Sigmoid colon (tissue), 7 donors: ENCODE data around the gene VDAC1. TPM values are rescaled to one million over a fixed set of nuclear protein-coding genes. Genes with fewer than 3 reads are reported as not detected.

ENCODE experiments used
- DNase-seq: peaks from one replicate; pipeline ENCODE4 v3.0.0-alpha.2; 2019
- H3K27ac ChIP-seq, 4 donors: fragments of 200-600 bp; sonication (generic); one replicate each; pipeline ENCODE4 v1.5.1; 2016 to 2019; ENCODE audit warnings: mild to moderate bottlenecking in 1 of 4
- H3K27me3 ChIP-seq, 3 donors: fragments of 200-600 bp; sonication (generic); one replicate each; pipeline ENCODE4 v1.5.1; 2019; ENCODE audit warnings: mild to moderate bottlenecking in 1 of 3
- H3K36me3 ChIP-seq, 4 donors: fragments of 200-600 bp; sonication (generic); one replicate each; pipeline ENCODE4 v1.5.1; 2016 to 2019
- H3K4me1 ChIP-seq, 4 donors: fragments of 200-600 bp; sonication (generic); one replicate each; pipeline ENCODE4 v1.5.1; 2017 to 2019
- H3K4me3 ChIP-seq, 4 donors: fragments of 200-600 bp; sonication (generic); one replicate each; pipeline ENCODE4 v1.5.1; 2017 to 2019; ENCODE audit warnings: mild to moderate bottlenecking in 2 of 4, moderate library complexity in 1 of 4
- H3K9me3 ChIP-seq, 4 donors: fragments of 200-600 bp in 3 of 4; sonication (generic) in 3 of 4; one replicate each; pipeline versions ENCODE4 v1.5.1 to v1.6.1; 2013 to 2019
- EP300 ChIP-seq, 4 donors: sonication (generic); formaldehyde crosslinking; IDR thresholded peaks; one replicate each; pipeline ENCODE4 v1.6.1; 2017; ENCODE audit warnings: antibody characterized with exemption in 4 of 4
- POLR2A ChIP-seq, 2 donors: fragments of 450-650 bp; IDR thresholded peaks; one replicate each; pipeline ENCODE4 v1.6.1; 2016; ENCODE audit warnings: antibody characterized with exemption in 2 of 2, mild to moderate bottlenecking in 2 of 2, moderate library complexity in 2 of 2
- POLR2AphosphoS5 ChIP-seq, 4 donors: sonication (generic); formaldehyde crosslinking; IDR thresholded peaks; one replicate each; pipeline ENCODE4 v1.6.1; 2017; ENCODE audit warnings: antibody characterized with exemption in 4 of 4
- WGBS, 2 donors: extraction: QIAGEN DNeasy Blood & Tissue Kit; methylation state at CpG; one replicate each; pipeline ENCODE4 v1.1.7; 2013; 5-methylcytosine and 5-hydroxymethylcytosine counted together
- intact Hi-C: fragments of 100-400 bp; cut with DNase I; formaldehyde crosslinking; loops from one replicate; pipeline ENCODE4 v1.15.1; 2023
- polyA plus RNA-seq, 3 donors: library from polyadenylated mRNA; stranded (reverse); fragments of 200-250 nt; gene quantifications; one replicate each; pipeline ENCODE4 v1.2.3, GENCODE V29; 2013
- total RNA-seq, 4 donors: library from RNA; depleted of rRNA; stranded (reverse); fragments of >200 nt; gene quantifications; one replicate each; pipeline ENCODE4 v1.1.0, GENCODE V29; 2016
- TF ChIP-seq, protein P1 (sequence below), 4 experiments: fragments of 450-650 bp in 3 of 4; fragments of 200-600 bp in 1 of 4; IDR thresholded peaks; one replicate each; pipeline ENCODE4 v1.5.1; 2016 to 2019; ENCODE audit warnings: antibody characterized with exemption in 4 of 4, mild to moderate bottlenecking in 3 of 4, moderate library complexity in 2 of 4
- donor health status: healthy with polysubstance abuse.
- donor health status: Bipolar disorder and iron deficiency.
- donor health status: healthy.

The VDAC1 gene
- total and polyA plus RNA-seq, 7 donors, result 71.3 to 361 (median 99.2) TPM

DNA sequence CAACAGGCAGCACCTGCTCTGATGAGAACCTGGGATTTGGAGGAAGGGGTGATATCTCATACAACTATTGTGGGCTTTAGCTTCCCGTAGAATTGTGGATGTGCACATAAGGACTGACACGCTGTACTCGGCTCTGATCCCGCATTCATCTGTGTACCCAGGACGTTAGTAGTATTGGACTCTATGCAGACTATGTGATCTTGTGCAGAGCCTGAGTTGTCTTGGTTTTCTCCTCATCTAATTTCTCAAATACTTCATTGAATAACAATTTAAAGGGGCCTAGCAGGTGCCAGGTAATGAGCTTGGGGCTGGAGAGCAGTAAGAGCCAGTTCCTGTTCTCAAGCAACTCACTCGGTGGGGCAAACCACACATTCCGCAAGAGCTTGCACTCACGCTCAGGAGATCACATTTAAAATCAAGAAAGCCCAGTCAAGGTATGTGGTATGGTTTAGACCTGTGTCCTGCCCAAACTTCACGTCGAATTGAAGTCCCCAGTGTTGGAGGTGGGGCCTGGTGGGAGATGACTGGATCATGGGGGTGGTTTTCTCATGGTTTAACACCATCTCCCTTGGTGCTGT lies 51.1 kb downstream of the VDAC1 start:
- peak overlapping the region; percentile 55 to 65 (median 61) for H3K27ac ChIP-seq
- WGBS, 2 donors, result 87 to 90% methylated on average over 10 of the region's 10 CpGs

GRCh38 chr5:133952729-133953567 lies 51.8 kb downstream of the VDAC1 start:
- WGBS, 2 donors, result 76 to 80% methylated on average over 10 of the region's 10 CpGs
- Histone ChIP-seq H3K27me3 (no peaks in the 10 kb centered on the region), H3K36me3 (peaks cover 0 to 39% (median 19%) of the 10 kb centered on the region in 4 donors), H3K27ac (peak overlapping the region; percentile 55 to 65 (median 61)), H3K4me3 (no peak overlapping the region), H3K4me1 (peaks cover 0 to 10% (median 7%) of the 10 kb centered on the region in 4 donors), H3K9me3 (no peaks in the 10 kb centered on the region)
- TF ChIP-seq POLR2AphosphoS5 (IDR thresholded peaks at IDR 0.05) (peak in 3 of 4 donors; percentile 40 to 68 (median 46)), POLR2A (IDR thresholded peaks at IDR 0.05) (no peak)
- DNase-seq, result peak; percentile 87
- intact Hi-C loops, result no loop called here

More for the DNA sequence above, 51.1 kb downstream of the VDAC1 start:
- Histone ChIP-seq H3K4me1 (peaks cover 0 to 10% (median 7%) of the 10 kb centered on the region in 4 donors), H3K36me3 (peaks cover 0 to 45% (median 21%) of the 10 kb centered on the region in 4 donors), H3K4me3 (no peak overlapping the region), H3K9me3 (no peaks in the 10 kb centered on the region), H3K27me3 (no peaks in the 10 kb centered on the region)
- intact Hi-C loops, result no loop called here
- no peak for TF ChIP-seq POLR2A (IDR thresholded peaks at IDR 0.05)
- TF ChIP-seq, protein P1, sequence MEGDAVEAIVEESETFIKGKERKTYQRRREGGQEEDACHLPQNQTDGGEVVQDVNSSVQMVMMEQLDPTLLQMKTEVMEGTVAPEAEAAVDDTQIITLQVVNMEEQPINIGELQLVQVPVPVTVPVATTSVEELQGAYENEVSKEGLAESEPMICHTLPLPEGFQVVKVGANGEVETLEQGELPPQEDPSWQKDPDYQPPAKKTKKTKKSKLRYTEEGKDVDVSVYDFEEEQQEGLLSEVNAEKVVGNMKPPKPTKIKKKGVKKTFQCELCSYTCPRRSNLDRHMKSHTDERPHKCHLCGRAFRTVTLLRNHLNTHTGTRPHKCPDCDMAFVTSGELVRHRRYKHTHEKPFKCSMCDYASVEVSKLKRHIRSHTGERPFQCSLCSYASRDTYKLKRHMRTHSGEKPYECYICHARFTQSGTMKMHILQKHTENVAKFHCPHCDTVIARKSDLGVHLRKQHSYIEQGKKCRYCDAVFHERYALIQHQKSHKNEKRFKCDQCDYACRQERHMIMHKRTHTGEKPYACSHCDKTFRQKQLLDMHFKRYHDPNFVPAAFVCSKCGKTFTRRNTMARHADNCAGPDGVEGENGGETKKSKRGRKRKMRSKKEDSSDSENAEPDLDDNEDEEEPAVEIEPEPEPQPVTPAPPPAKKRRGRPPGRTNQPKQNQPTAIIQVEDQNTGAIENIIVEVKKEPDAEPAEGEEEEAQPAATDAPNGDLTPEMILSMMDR (IDR thresholded peaks at IDR 0.05), result no peak
- DNase-seq, result no peak

- no peak for DNase-seq
- 91 to 93% methylated on average over 7 of the region's 7 CpGs for WGBS, 2 donors
- H3K36me3 ChIP-seq, result peaks cover 0 to 20% (median 5%) of the 10 kb centered on the region in 4 donors
- TF ChIP-seq POLR2A (IDR thresholded peaks at IDR 0.05), result no peak
- TF ChIP-seq, protein P1 (IDR thresholded peaks at IDR 0.05), result no peak
- no peak for TF ChIP-seq EP300 (IDR thresholded peaks at IDR 0.05)
- TF ChIP-seq POLR2AphosphoS5 (IDR thresholded peaks at IDR 0.05), result no peak
- H3K9me3 ChIP-seq, result no peaks in the 10 kb centered on the region
- H3K4me1 ChIP-seq, result peaks cover 0 to 18% (median 8%) of the 10 kb centered on the region in 4 donors
- H3K27me3 ChIP-seq, result no peaks in the 10 kb centered on the region
- H3K27ac ChIP-seq, result no peak overlapping the region
- no peak overlapping the region for H3K4me3 ChIP-seq
- intact Hi-C loops, result no loop called here
These were observed 53.8 kb downstream of the VDAC1 start for GRCh38 chr5:133950821-133951612.

DNA sequence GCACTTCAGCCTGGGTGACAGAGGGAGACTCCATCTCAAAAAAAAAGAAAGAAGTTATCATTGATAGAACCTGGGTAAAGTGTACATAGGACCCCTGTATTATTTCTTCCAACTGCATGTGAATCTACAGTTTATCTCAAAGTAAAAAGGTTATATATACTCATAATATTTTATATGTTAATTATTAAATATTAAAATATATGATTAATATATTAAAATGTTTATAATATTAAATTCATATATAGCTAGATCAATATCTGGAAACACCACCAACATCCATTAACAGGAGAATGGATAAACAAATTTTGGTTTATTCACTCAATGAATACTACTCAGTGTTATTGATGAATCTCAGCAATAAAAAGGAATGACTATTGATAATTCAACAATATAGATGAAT lies 56.1 kb downstream of the VDAC1 start:
- Histone ChIP-seq H3K9me3 (no peaks in the 10 kb centered on the region), H3K27me3 (no peaks in the 10 kb centered on the region), H3K27ac (no peak overlapping the region), H3K4me1 (peaks cover 0 to 18% (median 8%) of the 10 kb centered on the region in 4 donors), H3K4me3 (no peak overlapping the region), H3K36me3 (no peaks in the 10 kb centered on the region)
- DNase-seq, result no peak
- intact Hi-C loops, result no loop called here
- TF ChIP-seq POLR2AphosphoS5 (IDR thresholded peaks at IDR 0.05) (no peak), POLR2A (IDR thresholded peaks at IDR 0.05) (no peak), EP300 (IDR thresholded peaks at IDR 0.05) (no peak)
- TF ChIP-seq, protein P1 (IDR thresholded peaks at IDR 0.05), result no peak

- Histone ChIP-seq H3K27ac (no peak overlapping the region), H3K9me3 (no peaks in the 10 kb centered on the region)
These were observed 57.3 kb downstream of the VDAC1 start for GRCh38 chr5:133947431-133947841.

More at GRCh38 chr5:133947431-133947841, 57.3 kb downstream of the VDAC1 start:
- Histone ChIP-seq H3K27me3 (no peaks in the 10 kb centered on the region), H3K4me1 (peaks cover 0 to 14% (median under 1%) of the 10 kb centered on the region in 4 donors), H3K36me3 (no peaks in the 10 kb centered on the region), H3K4me3 (no peak overlapping the region)
- no peak for TF ChIP-seq POLR2A (IDR thresholded peaks at IDR 0.05)
- TF ChIP-seq, protein P1 (IDR thresholded peaks at IDR 0.05), result no peak
- TF ChIP-seq EP300 (IDR thresholded peaks at IDR 0.05), result no peak
- no peak for TF ChIP-seq POLR2AphosphoS5 (IDR thresholded peaks at IDR 0.05)
- 57 to 72% methylated on average over 5 of the region's 5 CpGs for WGBS, 2 donors
- intact Hi-C loops, result no loop called here
- no peak for DNase-seq
